Measurements from ENCODE around the gene CETP. TPM values are rescaled to one million over a fixed set of nuclear protein-coding genes. Genes with fewer than 3 reads are reported as not detected.

The CETP gene
- total RNA-seq, 4 donors from 2014 or later, result 0.58 to 2.8 TPM; not detected in 2

DNA sequence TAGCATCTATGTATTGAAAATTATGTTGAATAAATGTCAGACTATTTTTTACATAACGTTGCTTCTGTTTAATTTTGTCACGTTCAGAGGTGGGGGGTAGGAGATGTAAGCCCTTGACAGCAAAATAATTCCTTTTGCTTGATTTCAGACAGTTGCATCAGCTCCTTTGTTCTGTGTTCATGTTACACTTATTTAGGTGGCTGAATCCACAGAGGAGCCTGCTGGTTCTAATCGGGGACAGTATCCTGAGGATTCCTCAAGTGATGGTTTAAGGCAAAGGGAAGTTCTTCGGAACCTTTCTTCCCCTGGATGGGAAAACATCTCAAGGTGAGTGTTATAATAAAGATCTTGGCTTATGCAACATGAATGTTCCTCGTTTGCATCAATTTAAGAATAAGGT is 25.3 kb upstream of the CETP start:
- no peaks in the 10 kb centered on the region for H3K27me3 ChIP-seq
- intact Hi-C loops (cut with DNase I; ENCODE audit: low total_unique reads), result no loop called here
- DNase-seq, result no peak
- no peak overlapping the region for H3K27ac ChIP-seq
- H3K4me1 ChIP-seq, result no peaks in the 10 kb centered on the region
- H3K4me3 ChIP-seq, result no peak overlapping the region
- H3K36me3 ChIP-seq, result no peaks in the 10 kb centered on the region
- TF ChIP-seq CTCF (IDR thresholded peaks at IDR 0.05) (no peak), POLR2A (IDR thresholded peaks at IDR 0.05) (no peak)
- H3K9me3 ChIP-seq, result no peaks in the 10 kb centered on the region

DNA sequence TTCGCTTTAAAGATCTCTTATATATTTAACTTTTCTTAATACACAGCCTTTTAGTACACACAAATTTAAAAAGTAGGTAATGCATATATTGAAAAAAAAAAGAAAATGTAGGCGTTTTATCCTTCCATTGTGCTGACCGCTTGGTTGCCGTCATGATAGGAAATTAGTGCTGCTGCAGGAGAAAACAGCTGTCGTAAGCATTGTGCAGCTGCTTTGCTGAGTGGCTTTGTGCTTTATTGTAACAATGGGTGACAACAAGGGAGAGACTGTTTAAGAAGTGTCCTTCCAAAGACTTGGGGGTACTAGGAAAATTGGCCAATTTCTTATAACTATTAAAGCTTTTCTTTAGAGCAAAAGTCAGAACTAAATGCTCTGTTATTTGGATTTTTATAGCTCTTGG is 24.8 kb upstream of the CETP start:
- intact Hi-C loops (cut with DNase I; ENCODE audit: low total_unique reads), result no loop called here
- Histone ChIP-seq H3K4me3 (no peak overlapping the region), H3K9me3 (no peaks in the 10 kb centered on the region), H3K27me3 (no peaks in the 10 kb centered on the region), H3K27ac (no peak overlapping the region), H3K4me1 (no peaks in the 10 kb centered on the region), H3K36me3 (no peaks in the 10 kb centered on the region)
- no peak for DNase-seq
- no peak for TF ChIP-seq CTCF (IDR thresholded peaks at IDR 0.05)
- TF ChIP-seq POLR2A (IDR thresholded peaks at IDR 0.05), result no peak

DNA sequence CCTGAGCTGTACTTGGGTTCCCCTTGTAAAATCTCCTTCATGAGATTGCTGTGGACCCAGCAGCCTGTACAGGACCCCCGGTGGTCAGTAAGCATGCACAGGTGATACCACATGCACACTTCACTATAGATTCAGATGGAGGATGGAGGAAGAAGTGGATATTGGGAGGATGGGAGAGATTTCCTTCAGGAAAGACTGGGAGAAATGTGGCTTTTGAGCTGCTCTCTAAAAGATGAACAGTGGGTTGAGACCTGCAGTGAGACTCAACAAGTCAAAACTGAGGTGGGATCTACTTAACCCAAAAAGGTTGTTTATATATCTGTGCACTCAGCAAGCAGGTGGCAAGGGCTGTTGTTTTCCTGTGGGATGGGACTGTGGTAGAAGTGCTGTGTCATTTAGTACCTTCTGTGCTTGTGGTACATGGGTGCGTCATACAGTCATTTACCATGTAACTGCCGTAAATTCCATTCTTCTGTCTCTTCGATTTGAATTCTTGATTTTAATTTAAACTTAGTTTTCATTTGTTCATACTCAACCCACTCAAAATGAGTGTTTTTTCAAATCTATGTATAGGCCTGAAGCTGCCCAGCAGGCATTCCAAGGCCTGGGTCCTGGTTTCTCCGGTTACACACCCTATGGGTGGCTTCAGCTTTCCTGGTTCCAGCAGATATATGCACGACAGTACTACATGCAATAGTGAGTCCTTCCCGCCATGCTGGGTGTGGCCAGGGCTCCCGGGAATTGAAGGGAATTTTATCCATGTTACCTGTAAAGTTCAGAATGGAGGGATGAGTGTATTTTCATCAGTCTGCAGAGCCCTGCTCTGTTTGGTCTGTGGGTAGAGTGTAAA is 22.9 kb upstream of the CETP start:
- intact Hi-C loops (cut with DNase I; ENCODE audit: low total_unique reads), result no loop called here
- H3K4me3 ChIP-seq, result no peak overlapping the region
- H3K9me3 ChIP-seq, result no peaks in the 10 kb centered on the region
- no peak for DNase-seq
- H3K27me3 ChIP-seq, result no peaks in the 10 kb centered on the region
- H3K4me1 ChIP-seq, result no peaks in the 10 kb centered on the region
- TF ChIP-seq POLR2A (IDR thresholded peaks at IDR 0.05), result no peak
- no peak for TF ChIP-seq CTCF (IDR thresholded peaks at IDR 0.05)
- H3K36me3 ChIP-seq, result no peaks in the 10 kb centered on the region
- no peak overlapping the region for H3K27ac ChIP-seq

- DNase-seq, result no peak
- no peak overlapping the region for H3K27ac ChIP-seq
- H3K36me3 ChIP-seq, result no peaks in the 10 kb centered on the region
- intact Hi-C loops (cut with DNase I; ENCODE audit: low total_unique reads), result no loop called here
- no peak for TF ChIP-seq CTCF (IDR thresholded peaks at IDR 0.05)
- no peak for TF ChIP-seq POLR2A (IDR thresholded peaks at IDR 0.05)
- H3K9me3 ChIP-seq, result no peaks in the 10 kb centered on the region
- H3K27me3 ChIP-seq, result no peaks in the 10 kb centered on the region
- no peak overlapping the region for H3K4me3 ChIP-seq
- H3K4me1 ChIP-seq, result no peaks in the 10 kb centered on the region
Observed at GRCh38 chr16:56939801-56940200, 21.9 kb upstream of the CETP start.

GRCh38 chr16:56941092-56941491 is 20.7 kb upstream of the CETP start:
- no peak for DNase-seq

More at GRCh38 chr16:56941092-56941491, 20.7 kb upstream of the CETP start:
- Histone ChIP-seq H3K4me3 (no peak overlapping the region), H3K27ac (no peak overlapping the region), H3K4me1 (no peaks in the 10 kb centered on the region), H3K9me3 (no peaks in the 10 kb centered on the region), H3K36me3 (no peaks in the 10 kb centered on the region), H3K27me3 (no peaks in the 10 kb centered on the region)
- intact Hi-C loops (cut with DNase I; ENCODE audit: low total_unique reads), result no loop called here
- TF ChIP-seq POLR2A (IDR thresholded peaks at IDR 0.05) (no peak), CTCF (IDR thresholded peaks at IDR 0.05) (no peak)

Data from uterus (tissue), 4 donors.